Kidney tubule cell (primary cell): ENCODE data around the gene SLC41A3.
A peak's percentile ranks its signal among the peaks of the same experiment; 100 is the strongest.

Experiments used
- DNase-seq: peaks from one replicate; pipeline ENCODE4 v3.0.0-alpha.2; 2018; ENCODE audit warnings: low spot score

SLC41A3 gene

GRCh38 chr3:126083913-126084767 lies at the start of gene SLC41A3:
TSS of gene SLC41A3 (minus strand) at chr3:126084124. CDS start at chr3:126068219, 15,905 bp downstream.
- DNase-seq = peak; percentile 88

GRCh38 chr3:126133606-126134005 lies 49.7 kb upstream of the SLC41A3 start:
- DNase-seq = no peak

GRCh38 chr3:126132751-126133511 lies 49.0 kb upstream of the SLC41A3 start:
- no peak for DNase-seq

- no peak for DNase-seq
Measured at GRCh38 chr3:126131881-126132750, 48.2 kb upstream of the SLC41A3 start.

GRCh38 chr3:126130981-126131745 lies 47.2 kb upstream of the SLC41A3 start:
- DNase-seq = peak; percentile 49

GRCh38 chr3:126130081-126130855 lies 46.3 kb upstream of the SLC41A3 start:
- DNase-seq = peak; percentile 53

- DNase-seq = peak; percentile 84
Measured at GRCh38 chr3:126129398-126129891, 45.5 kb upstream of the SLC41A3 start.

- no peak for DNase-seq
Measured at GRCh38 chr3:126128504-126129397, 44.8 kb upstream of the SLC41A3 start.

- DNase-seq = no peak
Measured at GRCh38 chr3:126127904-126128303, 44.0 kb upstream of the SLC41A3 start.

- no peak for DNase-seq
Measured at GRCh38 chr3:126127452-126127851, 43.5 kb upstream of the SLC41A3 start.

GRCh38 chr3:126126811-126127431 lies 43.0 kb upstream of the SLC41A3 start:
- no peak for DNase-seq

GRCh38 chr3:126126286-126126685 lies 42.4 kb upstream of the SLC41A3 start:
- no peak for DNase-seq

- no peak for DNase-seq
Measured at GRCh38 chr3:126125781-126126251, 41.9 kb upstream of the SLC41A3 start.

- DNase-seq = no peak
Measured at GRCh38 chr3:126125341-126125740, 41.4 kb upstream of the SLC41A3 start.

- no peak for DNase-seq
Measured at GRCh38 chr3:126124896-126125295, 41.0 kb upstream of the SLC41A3 start.

- no peak for DNase-seq
Measured at GRCh38 chr3:126124148-126124868, 40.4 kb upstream of the SLC41A3 start.

GRCh38 chr3:126121632-126122031 lies 37.7 kb upstream of the SLC41A3 start:
- DNase-seq = no peak

GRCh38 chr3:126121074-126121473 lies 37.1 kb upstream of the SLC41A3 start:
- no peak for DNase-seq
